HG03280 (cell line): ENCODE measurements around the gene RNF169.
"Not testable (repeated sequence)": the region's sequence is repeated elsewhere in the genome, so short reads cannot be mapped to it uniquely, and the experiment has no call there.

Experiments used
- ATAC-seq: cut with Tn5 transposase; IDR thresholded peaks from one replicate; pipeline ENCODE4 v1.9.1; 2021; ENCODE audit warnings: mild to moderate bottlenecking, moderate library complexity; ENCODE audit not compliant: unreplicated experiment

The RNF169 gene

DNA sequence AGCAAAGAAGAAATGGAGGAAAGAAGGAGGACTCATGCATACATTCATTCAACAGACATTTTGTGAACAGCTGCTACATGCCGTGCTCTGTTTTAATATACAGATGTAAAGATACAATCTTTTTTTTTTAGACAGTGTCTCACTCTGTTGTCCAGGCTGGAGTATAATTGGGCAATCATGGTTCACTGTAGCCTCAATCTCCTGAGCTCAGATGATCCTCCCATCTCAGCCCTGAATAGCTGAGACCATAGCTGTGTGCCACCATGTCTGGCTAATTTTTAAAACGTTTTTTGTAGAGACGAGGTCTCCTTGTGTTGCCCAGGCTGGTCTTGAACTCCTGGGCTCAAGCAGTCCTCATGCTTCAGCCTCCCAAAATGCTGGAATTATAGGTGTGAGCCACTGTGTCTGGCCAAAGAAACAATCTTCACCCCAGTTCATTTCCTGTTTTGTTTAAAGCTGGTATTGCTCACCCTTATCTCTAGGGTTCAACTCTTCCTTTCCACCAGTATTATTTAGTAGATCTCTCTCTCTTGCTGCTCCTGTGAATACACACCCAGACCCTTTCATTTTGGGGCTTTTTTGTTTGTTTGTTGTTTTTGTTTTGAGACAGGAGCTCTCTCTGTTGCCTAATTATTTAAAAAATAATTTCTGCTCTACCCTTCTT is 69.8 kb downstream of the RNF169 start:
- ATAC-seq = no peak

DNA sequence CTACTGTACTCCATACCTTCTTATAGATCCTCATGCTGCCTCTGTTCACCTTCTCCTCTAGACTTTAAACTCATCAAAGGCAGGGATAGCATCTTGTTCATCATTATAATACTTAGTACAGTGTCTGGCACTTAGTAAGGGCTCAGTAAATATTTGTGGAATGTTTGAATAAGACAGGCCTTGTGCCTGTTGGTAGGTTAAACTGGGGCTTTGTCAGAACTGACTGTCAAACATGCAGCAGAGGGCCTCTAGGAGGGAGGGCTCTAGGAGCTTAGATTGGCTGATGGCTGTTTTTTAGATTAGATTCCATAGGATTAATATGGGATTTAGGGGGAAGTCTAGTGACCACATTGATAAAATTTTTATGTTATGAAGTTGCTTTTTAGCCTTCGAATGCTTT is 70.8 kb downstream of the RNF169 start:
- no peak for ATAC-seq

DNA sequence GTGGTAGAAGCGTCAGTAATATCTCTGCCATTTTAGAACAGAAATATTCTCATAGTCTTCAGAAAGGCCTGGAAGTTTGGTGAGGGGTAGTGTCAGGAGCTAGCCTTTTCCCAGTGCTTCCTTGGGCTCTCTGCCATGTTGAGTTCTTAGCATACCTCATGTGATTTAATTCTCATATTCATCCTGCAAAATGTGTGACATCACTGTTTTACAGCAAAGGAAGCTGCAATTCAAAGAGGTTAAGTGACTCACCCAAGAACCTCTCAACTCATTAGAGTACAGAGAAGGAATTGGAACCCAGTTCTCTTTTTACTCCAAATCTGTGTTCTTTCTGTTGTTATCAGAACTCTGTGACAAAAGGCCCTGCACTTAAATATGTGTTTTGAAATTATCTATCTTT is 72.1 kb downstream of the RNF169 start:
- no peak for ATAC-seq

DNA sequence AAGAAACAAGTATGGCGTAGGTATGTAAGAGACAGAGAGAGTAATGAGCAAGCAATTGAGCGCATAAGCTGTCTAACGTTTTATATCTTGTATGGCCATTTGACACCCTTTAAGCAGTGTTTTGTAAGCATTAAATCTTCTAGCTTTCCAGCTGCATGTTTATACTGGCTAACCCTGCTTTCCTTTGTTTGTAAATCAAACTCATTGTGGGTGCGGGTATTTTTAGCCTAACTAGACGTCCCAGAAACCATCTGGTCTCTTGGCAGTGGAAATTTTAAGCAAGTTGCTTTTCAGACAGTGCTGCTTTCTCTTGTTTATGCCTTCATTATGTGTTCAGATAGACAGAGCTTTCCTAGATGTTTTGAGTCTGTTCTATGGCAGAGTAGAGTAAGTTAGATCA is 73.5 kb downstream of the RNF169 start:
- ATAC-seq = no peak

DNA sequence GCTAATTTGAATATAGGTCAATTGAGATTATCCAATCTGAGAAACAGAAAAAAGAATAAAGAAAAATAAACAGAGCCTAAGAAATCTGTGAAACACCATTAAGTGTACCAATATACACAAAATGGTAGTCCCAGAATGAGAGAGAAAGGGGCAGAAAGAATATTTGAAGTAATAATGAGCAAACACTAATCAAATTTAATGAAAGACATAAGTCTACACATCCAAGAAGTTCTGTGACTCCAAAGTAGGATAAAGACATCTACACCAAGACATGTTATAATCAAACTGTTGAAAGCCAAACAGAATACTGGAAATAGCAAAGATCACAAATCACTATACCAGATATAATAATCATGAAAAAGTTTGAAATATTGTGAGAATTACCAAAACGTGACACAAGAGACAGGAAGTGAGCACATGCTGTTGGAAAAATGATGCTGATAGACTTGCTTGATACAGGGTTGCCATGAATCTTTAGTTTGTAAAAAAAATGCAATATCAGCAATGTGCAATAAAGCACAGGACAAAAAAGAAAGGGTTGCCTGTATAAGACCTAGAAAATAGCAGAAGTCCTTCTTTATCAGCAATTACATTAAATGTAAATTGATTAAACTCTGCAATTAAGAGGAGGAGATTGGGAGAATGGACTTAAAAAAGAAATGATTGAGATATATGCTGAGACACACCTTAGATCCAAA is 75.8 kb downstream of the RNF169 start:
- no peak for ATAC-seq

DNA sequence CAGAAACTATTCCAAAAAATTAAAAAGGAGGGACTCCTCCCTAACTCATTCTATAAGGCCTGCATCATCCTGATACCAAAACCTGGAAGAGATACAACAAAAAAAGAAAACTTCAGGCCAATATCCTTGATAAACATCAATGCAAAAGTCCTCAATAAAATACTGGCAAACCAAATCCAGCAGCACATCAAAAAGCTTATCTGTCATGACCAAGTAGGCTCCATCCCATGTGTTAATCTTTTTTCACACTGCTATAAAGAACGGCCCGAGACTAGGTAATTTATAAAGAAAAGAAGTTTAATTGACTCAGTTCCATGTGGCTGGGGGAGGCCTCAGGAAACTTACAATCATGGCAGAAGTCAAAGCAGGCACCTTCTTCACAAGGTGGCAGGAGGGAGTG is 76.9 kb downstream of the RNF169 start:
- ATAC-seq = not testable (repeated sequence)

DNA sequence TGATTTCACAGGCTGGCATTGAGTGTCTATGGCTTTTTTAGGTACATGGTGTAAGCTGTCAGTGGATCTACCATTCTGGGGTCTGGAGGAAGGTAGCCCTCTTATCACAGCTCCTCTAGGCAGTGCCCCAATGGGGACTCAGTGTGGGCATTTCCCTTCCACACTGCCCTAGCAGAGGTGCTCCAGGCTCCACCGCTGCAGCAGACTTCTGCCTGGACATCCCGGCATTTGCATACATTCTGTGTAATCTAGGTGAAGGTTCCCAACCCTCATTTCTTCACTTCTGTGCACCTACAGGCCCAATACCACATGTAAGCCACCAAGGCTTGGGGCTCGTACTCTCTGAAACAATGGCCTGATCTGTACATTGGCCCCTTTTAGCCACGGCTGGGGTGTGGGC is 78.3 kb downstream of the RNF169 start:
- no peak for ATAC-seq

DNA sequence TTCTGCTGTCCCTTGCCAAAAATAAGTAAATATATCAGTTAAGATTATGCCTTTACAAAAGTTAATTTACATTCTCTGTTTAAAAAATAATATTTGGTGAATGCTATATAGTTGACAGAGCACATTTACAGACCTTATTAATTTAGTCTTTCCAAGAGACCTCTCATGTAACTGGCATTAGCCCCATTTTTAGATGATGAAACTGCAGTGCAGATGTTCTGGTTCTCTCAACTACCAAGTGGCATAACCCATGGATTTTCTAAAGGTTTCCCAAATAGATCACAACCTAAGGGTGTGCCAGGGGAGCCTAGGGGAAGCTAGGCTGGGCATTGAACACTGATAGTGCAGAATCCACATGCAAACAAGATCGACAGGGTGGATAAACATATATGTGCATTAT is 88.5 kb downstream of the RNF169 start:
- no peak for ATAC-seq

DNA sequence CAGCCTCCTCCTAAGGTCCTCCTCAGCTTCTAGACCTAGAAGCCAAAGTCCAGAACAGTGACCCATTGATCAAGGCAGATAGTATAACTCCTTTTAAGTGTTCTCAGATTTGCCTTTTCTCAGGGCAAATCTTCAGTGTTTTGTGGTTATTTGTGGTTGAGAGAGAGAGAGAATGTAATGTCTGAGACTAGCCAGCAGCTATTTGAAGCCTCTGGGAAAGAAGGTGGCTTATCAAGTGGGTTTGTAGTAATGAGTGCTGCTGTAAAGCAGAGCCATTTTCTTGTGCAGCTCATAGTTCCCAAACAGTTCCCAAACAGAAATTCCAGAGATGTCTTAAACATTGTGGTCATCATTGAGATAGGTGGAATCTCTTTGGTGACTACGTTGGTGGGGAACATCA is 89.5 kb downstream of the RNF169 start:
- no peak for ATAC-seq

DNA sequence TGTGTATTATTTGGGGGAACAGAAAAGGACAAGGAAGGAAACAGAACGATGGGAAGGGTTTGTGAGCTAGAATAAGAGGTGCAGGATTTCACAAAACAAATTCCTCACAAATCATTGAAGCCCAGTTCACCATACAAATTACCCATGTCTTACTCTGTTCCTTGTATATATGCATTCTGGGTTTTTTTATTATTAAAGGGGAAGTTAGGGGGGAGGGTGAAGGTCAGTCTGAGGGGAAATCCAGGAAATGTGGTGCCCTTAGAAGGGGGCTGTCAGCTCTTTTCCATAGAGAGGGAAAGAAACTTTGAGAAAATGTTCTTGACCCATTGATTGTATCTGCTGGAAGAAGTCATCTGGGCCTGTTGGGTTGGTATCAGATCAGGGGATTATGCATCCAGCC is 90.8 kb downstream of the RNF169 start:
- ATAC-seq = no peak

DNA sequence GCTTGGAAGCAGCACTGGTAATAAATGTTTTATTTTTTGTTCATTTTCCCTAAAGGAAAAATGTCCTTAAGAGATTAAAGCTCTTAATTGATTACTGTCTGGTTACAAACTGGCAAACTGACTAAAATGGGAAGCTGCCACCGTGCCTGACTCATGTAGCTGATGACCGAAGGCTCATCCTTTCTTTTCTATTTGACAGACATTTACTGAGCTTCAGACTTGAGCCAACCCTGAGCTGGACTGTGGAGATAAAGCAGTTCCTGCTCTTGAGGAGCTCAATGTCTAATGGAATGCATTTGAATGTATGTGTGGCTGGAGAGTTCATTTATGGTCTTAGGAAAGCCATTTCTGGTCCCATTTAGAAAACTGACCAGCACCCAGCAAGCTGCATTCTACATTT is 91.3 kb downstream of the RNF169 start:
- ATAC-seq = no peak

DNA sequence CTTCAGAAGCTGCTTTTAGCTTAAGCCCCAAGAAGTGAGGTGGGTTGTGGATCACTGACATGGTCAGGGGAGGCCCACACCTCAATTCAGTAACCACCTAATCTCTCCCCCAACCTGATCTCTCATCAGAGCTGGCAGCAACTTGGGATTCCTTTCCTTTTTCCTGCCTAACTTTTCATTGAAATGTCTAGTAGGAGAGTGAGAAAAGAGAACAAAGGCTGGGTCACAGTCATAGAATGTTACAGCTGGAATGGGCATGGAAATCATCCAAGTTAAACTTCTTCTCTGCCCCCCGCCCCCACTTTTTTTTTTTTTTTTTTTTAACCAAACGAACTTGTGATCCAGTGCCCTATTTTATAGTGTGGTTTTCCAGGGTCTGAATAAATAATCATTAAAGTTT is 91.8 kb downstream of the RNF169 start:
- no peak for ATAC-seq

DNA sequence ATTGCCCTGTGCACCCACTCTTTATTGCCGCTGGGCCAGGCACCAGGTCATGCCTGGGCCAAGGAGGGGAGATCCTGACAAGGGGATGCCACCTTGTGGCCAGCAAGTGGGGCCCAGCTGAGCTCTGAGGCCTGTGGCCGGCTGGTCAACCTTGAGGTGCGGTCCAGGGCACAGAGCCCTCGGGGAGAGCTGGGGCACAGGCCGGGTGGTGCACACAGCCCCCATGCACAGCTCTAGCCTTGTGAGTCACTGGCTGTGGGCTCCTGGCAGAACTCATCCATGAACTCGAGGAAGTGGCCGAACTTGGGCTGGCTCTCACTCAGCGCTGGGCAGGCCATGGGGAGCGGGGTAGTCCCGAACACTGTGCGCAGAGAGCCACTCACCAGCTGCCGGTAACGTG is 94.3 kb downstream of the RNF169 start:
- no peak for ATAC-seq

DNA sequence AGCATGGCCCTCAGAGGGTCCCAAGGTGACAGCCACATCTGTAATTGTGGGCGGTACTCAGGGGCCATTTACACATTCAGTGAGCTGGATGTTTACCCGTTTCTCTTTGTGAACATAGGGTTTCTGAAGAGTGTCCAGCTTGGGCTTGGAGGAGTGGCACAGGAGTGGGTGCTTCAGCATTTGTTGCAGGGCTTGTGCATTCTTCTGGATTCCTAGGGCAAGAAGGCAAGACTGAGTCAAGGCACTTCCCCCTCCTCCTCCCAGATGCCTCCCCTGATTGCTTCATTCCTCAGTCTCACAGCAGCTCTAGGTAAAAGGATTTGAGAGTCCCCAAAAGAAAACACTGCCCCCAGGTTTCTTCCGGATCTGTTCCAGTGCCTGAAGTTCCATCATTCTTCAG is 95.4 kb downstream of the RNF169 start:
- ATAC-seq = no peak

DNA sequence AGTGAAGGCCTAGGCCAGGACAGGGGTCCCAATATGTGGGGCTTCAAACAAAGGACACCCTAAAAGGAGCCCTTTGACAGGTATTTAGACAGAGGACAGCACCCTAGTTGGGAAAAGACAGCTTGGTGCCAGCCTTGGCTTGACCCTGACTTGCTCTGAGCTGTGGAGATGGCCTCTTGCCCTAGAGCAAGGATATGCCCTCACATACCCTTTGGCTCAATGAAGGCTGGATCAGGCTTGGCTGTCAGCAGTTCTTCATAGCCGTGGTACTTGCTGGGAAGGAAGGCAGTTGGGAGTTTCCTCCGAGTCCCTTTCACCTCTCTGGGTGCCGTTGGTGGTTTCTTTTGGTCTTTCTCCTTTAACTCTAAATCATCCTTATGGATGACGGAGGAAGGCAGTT is 96.2 kb downstream of the RNF169 start:
- no peak for ATAC-seq

DNA sequence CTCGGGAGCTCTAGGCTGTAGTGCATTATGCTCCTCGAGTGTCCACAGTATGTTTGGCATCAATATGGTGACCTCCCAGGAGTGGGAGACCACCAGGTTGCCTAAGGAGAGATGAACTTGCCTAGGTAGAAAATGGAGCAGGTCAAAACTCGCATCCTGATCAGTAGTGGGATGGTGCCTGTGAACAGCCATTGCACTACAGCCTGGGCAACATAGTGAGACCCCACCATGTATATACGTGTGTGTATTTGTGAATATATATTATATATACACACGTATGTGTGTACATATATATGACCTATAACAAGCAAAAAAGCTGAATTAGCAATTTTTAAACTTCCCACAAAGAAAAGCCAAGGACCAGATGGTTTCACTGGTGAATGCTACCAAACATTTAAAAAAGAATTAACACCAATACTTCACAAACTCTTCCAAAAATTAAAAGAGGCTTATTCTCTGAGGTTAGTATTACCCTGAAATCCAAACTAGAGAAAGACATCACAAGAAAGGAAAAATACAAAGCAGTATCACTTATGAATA is 97.4 kb downstream of the RNF169 start:
- ATAC-seq = no peak

DNA sequence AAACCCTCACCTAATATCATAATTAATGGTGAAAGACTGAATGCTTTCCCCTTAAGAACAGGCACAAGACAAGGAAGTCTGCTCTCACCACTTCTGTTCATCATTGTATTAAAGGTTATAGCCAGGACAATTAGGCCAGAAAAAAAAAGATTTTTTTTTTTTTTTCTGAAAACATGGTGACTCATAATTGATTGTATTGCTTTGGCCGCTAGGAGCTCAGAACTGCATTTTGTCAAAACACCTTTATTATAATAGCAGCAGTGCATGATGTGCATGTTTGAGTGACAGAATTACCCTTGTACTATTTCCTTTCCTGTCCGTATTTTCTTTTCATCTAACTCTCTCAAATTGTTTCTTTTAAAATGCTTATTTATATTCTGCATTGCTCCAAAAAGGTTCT is 98.1 kb downstream of the RNF169 start:
- no peak for ATAC-seq

DNA sequence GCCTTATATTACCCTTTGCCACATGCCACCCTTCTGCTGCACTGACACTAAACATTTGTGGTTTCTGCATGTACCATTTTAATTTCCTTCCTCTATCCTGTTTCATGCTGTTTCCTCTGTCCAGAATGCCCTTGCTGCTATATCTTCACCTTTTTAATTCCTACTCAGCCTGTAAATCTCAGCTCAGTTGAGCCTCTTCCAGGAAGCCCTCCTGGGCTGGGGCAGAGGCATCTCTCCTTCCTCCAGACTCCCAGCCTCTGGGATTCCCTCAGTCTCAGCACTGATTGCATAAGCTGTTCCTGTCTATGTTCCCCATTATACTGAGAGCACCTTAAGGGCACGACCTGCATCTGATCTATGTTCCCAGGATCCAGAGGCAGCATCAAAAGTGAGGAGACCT is 98.7 kb downstream of the RNF169 start:
- ATAC-seq = no peak

DNA sequence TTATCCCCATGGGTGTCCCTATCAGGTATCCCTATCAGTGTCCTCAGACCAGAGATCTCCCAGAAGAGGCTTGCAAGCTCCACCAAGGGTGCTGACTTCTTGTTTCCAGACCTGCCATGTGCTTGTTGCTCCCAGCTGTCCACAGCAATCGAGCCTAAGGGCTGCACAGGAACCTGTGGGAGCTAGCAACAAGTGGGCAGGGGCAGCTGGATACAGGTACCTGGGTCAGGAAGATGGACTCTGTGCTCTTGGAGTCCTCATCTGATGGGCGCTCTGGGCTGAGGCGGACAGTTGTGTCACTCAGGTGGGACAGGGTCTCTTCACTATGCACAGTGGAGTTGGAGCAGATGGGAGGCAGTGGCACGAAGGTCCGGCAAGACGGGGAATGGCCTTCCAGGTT is 99.2 kb downstream of the RNF169 start:
- ATAC-seq = no peak

DNA sequence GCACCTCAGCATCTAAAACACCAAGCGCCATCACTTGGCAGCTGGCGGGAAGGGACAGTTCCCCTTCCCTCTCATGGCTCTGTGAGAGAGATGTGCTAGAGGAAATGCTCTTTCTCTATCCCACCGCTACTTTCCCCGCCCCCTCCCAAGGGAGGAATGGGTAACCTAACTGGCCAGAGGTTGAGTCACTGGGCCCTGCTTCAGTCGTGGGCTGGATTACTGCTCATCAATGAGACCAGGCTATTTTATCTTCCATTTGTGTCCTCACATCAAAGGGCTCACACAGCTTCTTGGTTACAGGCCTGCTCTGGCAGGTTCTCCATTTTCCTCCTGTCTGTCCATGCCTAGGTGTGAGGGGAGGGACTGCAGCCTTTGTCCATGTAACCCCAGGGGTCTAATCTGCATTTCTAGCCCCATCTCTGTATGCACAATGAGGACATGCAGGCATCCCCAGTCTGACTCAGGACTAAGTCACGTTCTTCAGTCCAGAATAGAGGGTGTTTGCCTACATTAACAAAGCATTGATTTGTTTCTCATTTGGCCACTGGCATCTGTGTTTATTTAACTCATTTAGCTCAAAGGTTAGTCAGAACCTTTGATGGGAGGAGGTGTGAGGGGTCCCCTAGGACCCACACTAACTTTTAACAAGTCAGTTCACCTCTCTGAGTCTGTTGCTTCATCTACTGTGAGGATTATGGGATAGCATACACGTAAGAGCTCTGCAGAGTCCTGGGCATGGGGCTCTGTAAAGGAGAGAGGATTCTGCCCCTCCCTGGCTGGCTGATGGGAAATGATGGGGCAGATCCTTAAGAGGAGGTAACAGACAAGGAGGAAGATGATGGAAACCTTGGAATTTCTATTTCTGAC is 101.1 kb downstream of the RNF169 start:
- no peak for ATAC-seq

DNA sequence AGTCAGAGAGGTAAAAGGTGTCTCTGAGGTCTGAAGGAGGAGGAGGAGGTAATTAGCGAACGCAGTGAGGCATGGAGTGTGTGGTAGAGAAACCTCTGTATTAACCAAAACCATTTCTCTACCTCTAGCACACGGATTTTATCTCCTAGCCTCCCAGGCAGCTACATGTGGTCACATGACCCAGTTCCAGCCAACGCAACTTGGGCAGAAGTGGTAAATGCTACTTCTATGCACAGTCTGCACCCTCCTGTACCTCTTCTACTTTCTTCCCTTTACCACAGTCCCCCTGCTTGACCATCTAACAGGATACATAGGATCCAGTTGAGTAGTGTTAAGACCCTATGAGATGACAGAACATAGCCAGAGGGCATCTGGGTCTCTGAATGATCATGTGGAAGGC is 104.6 kb downstream of the RNF169 start:
- ATAC-seq = no peak

DNA sequence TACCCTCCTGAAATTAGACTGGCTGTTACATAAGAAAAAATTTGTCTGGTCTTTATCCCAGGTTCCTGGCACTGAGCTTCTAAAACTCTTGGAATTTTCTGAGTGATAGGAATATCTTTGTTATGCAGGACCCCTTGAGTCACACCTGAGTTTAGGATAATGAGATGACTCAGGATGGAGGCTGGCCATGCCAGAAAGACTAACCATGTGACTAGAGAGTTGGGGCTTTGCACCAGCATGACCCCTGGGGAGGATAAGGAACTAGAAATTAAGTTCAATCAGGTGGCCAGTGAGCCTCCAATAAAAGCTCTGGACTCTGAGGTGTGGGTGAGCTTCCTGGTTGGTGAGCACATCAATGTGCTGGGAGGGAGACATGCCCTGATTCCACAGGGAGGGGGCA is 112.1 kb downstream of the RNF169 start:
- no peak for ATAC-seq
